HCT116 (cell line): ENCODE data around the gene RAB3GAP2. TPM values are rescaled to one million over a fixed set of nuclear protein-coding genes. Genes with fewer than 3 reads are reported as not detected.
A peak's percentile ranks its signal among the peaks of the same experiment; 100 is the strongest.

ENCODE experiments used
- ATAC-seq: fragments of 200-7000 bp; cut with Tn5 transposase; 2 replicates; pipeline ENCODE4 v1.9.1; 2020; ENCODE audit warnings: mild to moderate bottlenecking, moderate library complexity
- Bru-seq: library from RNA; stranded (reverse); fragments of 400-500 nt; gene quantifications from one replicate; lab custom pipeline; 2021; lab: Mats Ljungman, UMichigan
- BruChase-seq, 2 experiments: library from RNA; stranded (reverse); fragments of 400-500 nt; gene quantifications; one replicate each; lab custom pipeline; 2021; lab: Mats Ljungman, UMichigan
- BruUV-seq: library from RNA; stranded (reverse); fragments of 400-500 nt; replicated peaks from 2 replicates; lab custom pipeline; 2021; lab: Mats Ljungman, UMichigan
- CTCF ChIA-PET: fragments of 300-600 bp; sonication (Branson Sonifier 250); formaldehyde crosslinking; loops from one replicate; lab custom pipeline; 2021; ENCODE audit warnings: antibody characterized with exemption; lab: Charles Lee
- POLR2A ChIA-PET: fragments of 300-600, 350-600 bp; sonication (Branson Sonifier 250); formaldehyde crosslinking; loops from one replicate; lab custom pipeline; 2021; ENCODE audit warnings: antibody characterized with exemption; lab: Charles Lee
- RAD21 ChIA-PET, 2 experiments: fragments of 300-600 bp; sonication (Branson Sonifier 250); formaldehyde crosslinking; loops; one replicate each; lab custom pipeline; 2023; ENCODE audit warnings: low total read pairs in 2 of 2; ENCODE audit not compliant: uncharacterized antibody in 2 of 2, unreplicated experiment in 2 of 2, low non-redundant PET in 1 of 2; lab: Charles Lee
- DNase-seq: peaks from one replicate; pipeline ENCODE4 v3.0.0-alpha.2; 2010; ENCODE audit warnings: low read depth, low spot score
- H2AFZ ChIP-seq: fragments of 200-600 bp; shearing (Covaris generic), sonication (generic); 2 replicates; pipeline ENCODE4 v1.6.1; 2017; ENCODE audit warnings: low read depth, mixed run types, mixed read lengths, antibody characterized with exemption, low read length; ENCODE audit not compliant: poor library complexity, severe bottlenecking
- H3K27ac ChIP-seq: 2 replicates; pipeline ENCODE4 v1.5.1; 2012; ENCODE audit warnings: low read depth, low read length
- H3K27me3 ChIP-seq: fragments of 200-600 bp; sonication (generic); 2 replicates; pipeline ENCODE4 v1.6.1; 2016; ENCODE audit warnings: mixed run types, low read length, mixed read lengths; ENCODE audit not compliant: insufficient read depth
- H3K36me3 ChIP-seq, 2 experiments: fragments of 200-500 bp in 1 of 2; fragments of 200-600 bp in 1 of 2; sonication (Bioruptor generic) in 1 of 2; sonication (generic) in 1 of 2; 2 replicates each; pipeline versions ENCODE4 v1.5.1 to v1.6.1; 2014 to 2016; ENCODE audit warnings: low read length in 2 of 2, inconsistent platforms in 1 of 2, mixed read lengths in 1 of 2, mixed run types in 1 of 2; ENCODE audit not compliant: insufficient read depth in 2 of 2, control insufficient read depth in 1 of 2
- H3K4me1 ChIP-seq, 2 experiments: fragments of 200-600 bp in 1 of 2; sonication (generic) in 1 of 2; 2 replicates each; pipeline versions ENCODE4 v1.5.1 to v1.6.1; 2012 to 2017; ENCODE audit warnings: low read length in 2 of 2, inconsistent platforms in 1 of 2, mild to moderate bottlenecking in 1 of 2, mixed read lengths in 1 of 2, mixed run types in 1 of 2, moderate library complexity in 1 of 2; ENCODE audit not compliant: insufficient read depth in 2 of 2, control insufficient read depth in 1 of 2
- H3K4me2 ChIP-seq: fragments of 200-600 bp; sonication (generic); 2 replicates; pipeline ENCODE4 v1.6.1; 2017; ENCODE audit warnings: mixed run types, low read length, mixed read lengths
- H3K4me3 ChIP-seq, 2 experiments: fragments of 200-600 bp in 1 of 2; sonication (generic) in 1 of 2; replicated peaks in 1 of 2; 2 replicates each; pipeline ENCODE4 v1.5.1; 2011 to 2016; ENCODE audit warnings: low read length in 2 of 2, control low read depth in 1 of 2, low read depth in 1 of 2, mild to moderate bottlenecking in 1 of 2, mixed read lengths in 1 of 2, mixed run types in 1 of 2
- H3K79me2 ChIP-seq: fragments of 200-600 bp; sonication (generic); 2 replicates; pipeline ENCODE4 v1.6.1; 2017; ENCODE audit warnings: mild to moderate bottlenecking, mixed run types, low read length, moderate library complexity, mixed read lengths; ENCODE audit not compliant: insufficient read depth
- H3K9ac ChIP-seq: fragments of 200-600 bp; sonication (generic); 2 replicates; pipeline ENCODE4 v1.6.1; 2016; ENCODE audit warnings: low read length, mixed read lengths
- H3K9me2 ChIP-seq: fragments of 200-600 bp; sonication (generic), shearing (Covaris generic); 2 replicates; pipeline ENCODE4 v1.6.1; 2017; ENCODE audit warnings: mixed run types, mild to moderate bottlenecking, moderate library complexity; ENCODE audit not compliant: insufficient read depth
- H3K9me3 ChIP-seq, 2 experiments: fragments of 200-500 bp in 1 of 2; fragments of 200-600 bp in 1 of 2; sonication (Bioruptor generic) in 1 of 2; sonication (generic) in 1 of 2; 2 replicates each; pipeline ENCODE4 v1.6.1; 2014 to 2017; ENCODE audit warnings: low read length in 2 of 2, mixed read lengths in 2 of 2, inconsistent platforms in 1 of 2, low read depth in 1 of 2, mild to moderate bottlenecking in 1 of 2, mixed run types in 1 of 2, moderate library complexity in 1 of 2; ENCODE audit not compliant: control insufficient read depth in 1 of 2, insufficient read depth in 1 of 2
- H4K20me1 ChIP-seq: fragments of 200-600 bp; sonication (generic), shearing (Covaris generic); 2 replicates; pipeline ENCODE4 v1.6.1; 2017; ENCODE audit warnings: mixed run types, mild to moderate bottlenecking, moderate library complexity; ENCODE audit not compliant: insufficient read depth
- CBX3 ChIP-seq: IDR thresholded peaks from 2 replicates; pipeline ENCODE4 v1.6.1; 2012; ENCODE audit warnings: low read depth
- CEBPB ChIP-seq: IDR thresholded peaks from 2 replicates; pipeline ENCODE4 v1.6.1; 2012; ENCODE audit warnings: low read depth
- CTCF ChIP-seq, 3 experiments: fragments of 200-600 bp in 1 of 3; sonication (generic) in 1 of 3; IDR thresholded peaks in 2 of 3; conservative IDR thresholded peaks in 1 of 3; 2 replicates each; pipeline ENCODE4 v1.5.1; 2012 to 2017; ENCODE audit warnings: low read depth in 2 of 3, low read length in 2 of 3, antibody characterized with exemption in 1 of 3, borderline replicate concordance in 1 of 3, control low read depth in 1 of 3, mild to moderate bottlenecking in 1 of 3, mixed read lengths in 1 of 3, mixed run types in 1 of 3, moderate library complexity in 1 of 3; ENCODE audit not compliant: insufficient read depth in 1 of 3
- EGR1 ChIP-seq: IDR thresholded peaks from 2 replicates; pipeline ENCODE4 v1.6.1; 2012; ENCODE audit warnings: low read depth
- ELF1 ChIP-seq: IDR thresholded peaks from 2 replicates; pipeline ENCODE4 v1.6.1; 2012; ENCODE audit warnings: low read depth, borderline replicate concordance
- EZH2 ChIP-seq: fragments of 200-600 bp; sonication (generic); IDR thresholded peaks from 2 replicates; pipeline ENCODE4 v1.6.1; 2017; ENCODE audit warnings: antibody characterized with exemption, mixed run types
- EZH2phosphoT487 ChIP-seq: fragments of 200-600 bp; IDR thresholded peaks from 2 replicates; pipeline ENCODE4 v1.6.1; 2018; ENCODE audit warnings: antibody characterized with exemption, borderline replicate concordance
- JUND ChIP-seq: IDR thresholded peaks from 2 replicates; pipeline ENCODE4 v1.6.1; 2012
- POLR2A ChIP-seq: IDR thresholded peaks from 2 replicates; pipeline ENCODE4 v1.7.0; 2011; ENCODE audit warnings: borderline replicate concordance; ENCODE audit not compliant: insufficient read depth, insufficient read length; ENCODE audit errors: extremely low read depth
- POLR2AphosphoS5 ChIP-seq: IDR thresholded peaks from 2 replicates; pipeline ENCODE4 v1.6.1; 2011; ENCODE audit warnings: mild to moderate bottlenecking, low read depth, low read length, moderate library complexity
- RAD21 ChIP-seq: IDR thresholded peaks from 2 replicates; pipeline ENCODE4 v1.6.1; 2012; ENCODE audit warnings: low read depth, mild to moderate bottlenecking
- REST ChIP-seq: IDR thresholded peaks from 2 replicates; pipeline ENCODE4 v1.6.1; 2012; ENCODE audit warnings: low read depth
- SIN3A ChIP-seq: IDR thresholded peaks from 2 replicates; pipeline ENCODE4 v1.6.1; 2012; ENCODE audit warnings: low read depth
- SRF ChIP-seq: IDR thresholded peaks from 2 replicates; pipeline ENCODE4 v1.6.1; 2012; ENCODE audit warnings: low read depth
- TCF7L2 ChIP-seq: IDR thresholded peaks from 2 replicates; pipeline ENCODE4 v1.7.0; 2011; ENCODE audit warnings: borderline replicate concordance, inconsistent platforms; ENCODE audit not compliant: insufficient read depth, insufficient read length; ENCODE audit errors: extremely low read depth
- ZBTB33 ChIP-seq: IDR thresholded peaks from 2 replicates; pipeline ENCODE4 v1.6.1; 2011; ENCODE audit warnings: mild to moderate bottlenecking, low read length, moderate library complexity; ENCODE audit not compliant: insufficient replicate concordance; ENCODE audit errors: extremely low read depth
- ZFX ChIP-seq: fragments of 450-650 bp; IDR thresholded peaks from 2 replicates; pipeline ENCODE4 v1.6.1; 2017
- ZNF274 ChIP-seq: fragments of 200-500 bp; sonication (Bioruptor generic); IDR thresholded peaks from 2 replicates; pipeline ENCODE4 v1.6.1; 2014; ENCODE audit warnings: mild to moderate bottlenecking, low read depth, low read length, inconsistent platforms
- intact Hi-C: fragments of 100-400 bp; cut with micrococcal nuclease; formaldehyde crosslinking; loops from 2 replicates; pipeline ENCODE4 v1.10.0; 2022
- long read RNA-seq: library from polyadenylated mRNA; unstranded; transcript quantifications from one replicate; pipeline ENCODE4 v2.0.0, GENCODE V29; 2021; ENCODE audit not compliant: unreplicated experiment
- polyA plus RNA-seq: library from polyadenylated mRNA; unstranded; fragments of >200 nt; gene quantifications from 2 replicates; pipeline ENCODE4 v1.2.1, GENCODE V29; 2012; ENCODE audit warnings: missing spikeins
- total RNA-seq: library from RNA; stranded (reverse); gene quantifications from one replicate; pipeline ENCODE4 v1.2.1, GENCODE V29; 2021; ENCODE audit not compliant: unreplicated experiment

RAB3GAP2 gene
- total RNA-seq, result 32.5 TPM
- 16.2 and 16.7 TPM in 2 replicates for polyA plus RNA-seq
- Bru-seq, nascent RNA, result percentile 91 among the genes with signal in this experiment
- BruChase-seq, experiment 1, labeled RNA remaining after a 6-hour chase, result percentile 77 among the genes with signal in this experiment
- BruChase-seq, experiment 2, labeled RNA remaining after a 2-hour chase, result percentile 80 among the genes with signal in this experiment
- long read RNA-seq, partial matches to known transcripts, result 6 of 38 reads
- long read RNA-seq, other reads (novel, unspliced or antisense), result 31 of 38 reads

- H3K4me1 ChIP-seq, result peaks cover 4 to 17% of the 10 kb centered on the region in 2 experiments; a peak in 3 of 4 replicates
- H3K27ac ChIP-seq, result peak within 1 kb of the TSS; percentile 75
- peak within 1 kb of the TSS; percentile 98 for H2AFZ ChIP-seq
- H3K79me2 ChIP-seq, result peaks cover 47% of the 10 kb centered on the region
- peak within 1 kb of the TSS; percentile 89 for H3K9ac ChIP-seq
- POLR2A ChIA-PET, result interaction anchor here (0.6 to 1.2 kb wide), 4 partner anchors 8 to 61 kb away, joined by 3 to 5 read pairs (median 4); no protein-coding TSS in a partner anchor
- no peaks in the 10 kb centered on the region for H4K20me1 ChIP-seq
- intact Hi-C loops, result no loop called here
- H3K4me2 ChIP-seq, result peak within 1 kb of the TSS; percentile 86
- DNase-seq (peak; percentile 93), ATAC-seq (peak; percentile 93)
- RAD21 ChIA-PET, result no interaction called here
- peak within 1 kb of the TSS; percentile 74 to 93 for H3K4me3 ChIP-seq
- no peaks in the 10 kb centered on the region for H3K9me2 ChIP-seq
- BruUV-seq, result no TSS peak
- no peaks in the 10 kb centered on the region for H3K9me3 ChIP-seq
- peaks cover 3 to 10% of the 10 kb centered on the region in 2 experiments; a peak in 3 of 4 replicates for H3K36me3 ChIP-seq
- no peaks in the 10 kb centered on the region for H3K27me3 ChIP-seq
- CTCF ChIA-PET, result interaction anchor here (1.4 to 2.4 kb wide), 2 partner anchors 9 to 24 kb away, joined by 9 read pairs; no protein-coding TSS in a partner anchor
- TF ChIP-seq EZH2phosphoT487 (no peak), EZH2 (no peak), ZBTB33 (peak; percentile 48), SRF (no peak), CTCF (IDR thresholded peaks at IDR 0.05 in 2 of 3, conservative IDR thresholded peaks at IDR 0.05 in 1 of 3; ENCODE audit: borderline replicate concordance in 1 of 3, insufficient read depth in 1 of 3, low read depth in 2 of 3, low read length in 2 of 3) (no peak), SIN3A (peak; percentile 83), ELF1 (no peak), EGR1 (no peak), POLR2A (peak; percentile 88), ZNF274 (no peak), CBX3 (peak; percentile 68; the same call in 1 of the 2 replicates), REST (no peak), JUND (no peak), RAD21 (no peak), POLR2AphosphoS5 (peak; percentile 98), ZFX (peak; percentile 58), TCF7L2 (peak; percentile 17), CEBPB (no peak)
Observed at GRCh38 chr1:220272047-220272840, at the start of gene RAB3GAP2. TSS of gene RAB3GAP2 (minus strand) at chr1:220272453. CDS start at chr1:220272337, 116 bp downstream.
